HEK293 (cell line): ENCODE measurements around the gene PROSER3.

Source experiments
- CTCF ChIA-PET: fragments of 350-600 bp; formaldehyde crosslinking; extraction: SDS; loops from one replicate; lab custom pipeline; 2021; ENCODE audit warnings: antibody characterized with exemption; lab: Yijun Ruan, JAX
- POLR2A ChIA-PET: fragments of 300-600 bp; formaldehyde crosslinking; extraction: SDS; loops from one replicate; lab custom pipeline; 2020; ENCODE audit warnings: antibody characterized with exemption, inconsistent platforms; lab: Yijun Ruan, JAX
- H3K27ac ChIP-seq: fragments of 200-500 bp; sonication (Bioruptor generic); 2 replicates; pipeline ENCODE4 v1.5.1; 2014; ENCODE audit warnings: low read depth, low read length, control low read depth, inconsistent platforms; ENCODE audit errors: extremely low read depth
- H3K36me3 ChIP-seq, 2 experiments: fragments of 200-500 bp in 1 of 2; sonication (Bioruptor generic) in 1 of 2; 1 replicate in 1 of 2; 2 replicates in 1 of 2; pipeline ENCODE4 v1.5.1; 2014 to 2017; ENCODE audit warnings: inconsistent platforms in 2 of 2, low read length in 2 of 2; ENCODE audit not compliant: control insufficient read depth in 2 of 2, insufficient read depth in 1 of 2
- H3K4me1 ChIP-seq: fragments of 200-500 bp; sonication (Bioruptor generic); 2 replicates; pipeline ENCODE4 v1.5.1; 2014; ENCODE audit warnings: mild to moderate bottlenecking, low read length, inconsistent platforms; ENCODE audit not compliant: control insufficient read depth, insufficient read depth
- H3K4me3 ChIP-seq: 2 replicates; pipeline ENCODE4 v1.5.1; 2011; ENCODE audit warnings: low read depth, mild to moderate bottlenecking, control low read depth, low read length, moderate library complexity
- H3K9me3 ChIP-seq: fragments of 200-500 bp; sonication (Bioruptor generic); 2 replicates; pipeline ENCODE4 v1.5.1; 2014; ENCODE audit warnings: low read depth, low read length, inconsistent platforms; ENCODE audit not compliant: control insufficient read depth, insufficient read depth
- GFI1B ChIP-seq: fragments of 450-650 bp; formaldehyde crosslinking; IDR thresholded peaks from 2 replicates; pipeline ENCODE4 v1.5.1; 2016; ENCODE audit warnings: missing biosample characterization, missing genetic modification characterization
- ZBTB44 ChIP-seq: fragments of 450-650 bp; IDR thresholded peaks from 2 replicates; pipeline ENCODE4 v1.5.1; 2018; ENCODE audit warnings: missing biosample characterization, mild to moderate bottlenecking, missing genetic modification characterization
- ZBTB49 ChIP-seq: fragments of 450-650 bp; formaldehyde crosslinking; IDR thresholded peaks from 2 replicates; pipeline ENCODE4 v1.5.1; 2016; ENCODE audit warnings: missing biosample characterization, missing genetic modification characterization, low read depth
- ZNF133 ChIP-seq: fragments of 450-650 bp; formaldehyde crosslinking; IDR thresholded peaks from 2 replicates; pipeline ENCODE4 v1.5.1; 2016; ENCODE audit warnings: missing biosample characterization, missing genetic modification characterization
- ZNF174 ChIP-seq: fragments of 450-650 bp; formaldehyde crosslinking; IDR thresholded peaks from 2 replicates; pipeline ENCODE4 v1.5.0; 2017; ENCODE audit warnings: missing biosample characterization, mild to moderate bottlenecking, missing genetic modification characterization
- ZNF2 ChIP-seq: fragments of 450-650 bp; formaldehyde crosslinking; IDR thresholded peaks from 2 replicates; pipeline ENCODE4 v1.5.1; 2016; ENCODE audit warnings: missing biosample characterization, missing genetic modification characterization
- ZNF311 ChIP-seq: fragments of 450-650 bp; formaldehyde crosslinking; IDR thresholded peaks from 2 replicates; pipeline ENCODE4 v1.5.1; 2017; ENCODE audit warnings: missing biosample characterization, missing genetic modification characterization, borderline replicate concordance
- ZNF335 ChIP-seq: fragments of 450-650 bp; formaldehyde crosslinking; conservative IDR thresholded peaks from 2 replicates; pipeline ENCODE4 v1.5.1; 2016; ENCODE audit warnings: missing biosample characterization, missing genetic modification characterization
- ZNF341 ChIP-seq: fragments of 450-650 bp; formaldehyde crosslinking; IDR thresholded peaks from 2 replicates; pipeline ENCODE4; 2016; ENCODE audit warnings: low read depth, missing biosample characterization, missing genetic modification characterization
- ZNF354C ChIP-seq: fragments of 450-650 bp; formaldehyde crosslinking; IDR thresholded peaks from 2 replicates; pipeline ENCODE4 v1.5.1; 2016; ENCODE audit warnings: missing biosample characterization, missing genetic modification characterization, low read depth, borderline replicate concordance
- ZNF513 ChIP-seq: fragments of 450-650 bp; IDR thresholded peaks from 2 replicates; pipeline ENCODE4 v1.5.1; 2018; ENCODE audit warnings: missing biosample characterization, missing genetic modification characterization
- ZNF639 ChIP-seq: fragments of 450-650 bp; formaldehyde crosslinking; IDR thresholded peaks from 2 replicates; pipeline ENCODE4 v1.5.1; 2016; ENCODE audit warnings: missing biosample characterization, missing genetic modification characterization

Gene PROSER3

GRCh38 chr19:35727053-35727955, 30.7 kb upstream of the PROSER3 start:
- Histone ChIP-seq H3K9me3 (no peaks in the 10 kb centered on the region), H3K4me3 (no peak overlapping the region), H3K27ac (peak overlapping the region; percentile 31; the same call in 1 of the 2 replicates), H3K36me3 (peaks cover 100% of the 10 kb centered on the region in 2 experiments), H3K4me1 (no peaks in the 10 kb centered on the region)
- TF ChIP-seq ZNF174 (tag by site-specific recombination) (no peak), ZNF311 (tag by site-specific recombination) (no peak), ZNF354C (no peak), ZNF133 (tag by site-specific recombination) (no peak), ZNF513 (no peak), ZBTB44 (no peak), GFI1B (tag by site-specific recombination) (no peak), ZNF639 (tag by site-specific recombination) (no peak), ZNF2 (tag by site-specific recombination) (no peak), ZBTB49 (tag by site-specific recombination) (no peak), ZNF335 (tag by site-specific recombination) (no peak)
- CTCF ChIA-PET: interaction anchor here (0.9 to 1.9 kb wide), 4 partner anchors 9 to 217 kb away, joined by 3 to 7 read pairs (median 4); no protein-coding TSS in a partner anchor
- POLR2A ChIA-PET: interaction anchor here (0.6 to 13.6 kb wide), 7 partner anchors 9 to 83 kb away, joined by 3 to 204 read pairs (median 5); partner anchors contain the start of genes LIN37, PSENEN and U2AF1L4

GRCh38 chr19:35727956-35728706, 29.8 kb upstream of the PROSER3 start:
- H3K27ac ChIP-seq: no peak overlapping the region
- TF ChIP-seq ZNF341 (tag by site-specific recombination): peak; percentile 83
- TF ChIP-seq ZNF335 (tag by site-specific recombination): no peak
- TF ChIP-seq, all 188 proteins: peak for 1
- Histone ChIP-seq H3K4me1 (no peaks in the 10 kb centered on the region), H3K9me3 (no peaks in the 10 kb centered on the region), H3K4me3 (no peak overlapping the region), H3K36me3 (peaks cover 97 to 98% of the 10 kb centered on the region in 2 experiments)
- ChIA-PET CTCF (interaction anchor here (0.9 to 1.9 kb wide), 4 partner anchors 9 to 218 kb away, joined by 3 to 7 read pairs (median 4); no protein-coding TSS in a partner anchor), POLR2A (interaction anchor here (0.6 to 13.6 kb wide), 7 partner anchors 9 to 84 kb away, joined by 3 to 204 read pairs (median 5); partner anchors contain the start of genes LIN37, PSENEN and U2AF1L4)
